ENCODE measurements around the gene C7.
"Not testable (repeated sequence)": the region's sequence is repeated elsewhere in the genome, so short reads cannot be mapped to it uniquely, and the experiment has no call there.

Gene C7

DNA sequence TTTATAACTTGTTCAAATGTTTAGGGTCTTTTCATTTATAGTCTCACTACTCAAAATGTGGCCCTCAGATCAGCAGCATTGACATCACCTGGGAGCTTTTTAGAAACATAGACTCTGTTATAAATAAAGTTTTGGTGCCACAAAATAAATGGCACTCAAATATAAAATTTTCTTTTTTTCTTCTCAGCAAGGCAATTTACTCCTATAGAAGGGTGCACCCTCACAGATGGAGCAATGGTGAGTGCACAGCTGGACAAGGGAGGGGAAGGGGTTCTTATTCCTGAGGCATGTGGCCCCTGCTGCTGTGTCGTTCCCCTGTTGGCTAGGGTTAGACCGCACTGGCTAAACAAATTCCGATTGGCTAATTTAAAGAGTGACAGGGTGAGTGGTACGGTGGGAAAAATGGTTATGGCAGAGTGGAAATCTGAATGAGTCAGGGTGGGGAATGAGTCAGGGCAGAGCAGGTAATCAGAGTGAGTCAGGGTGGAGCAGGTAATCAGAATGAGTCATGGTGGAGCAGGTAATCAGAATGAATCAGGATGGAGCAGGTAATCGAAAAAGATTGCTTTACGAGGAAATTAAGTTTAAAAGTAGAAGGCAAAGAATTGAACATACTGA is 31.8 kb upstream of the C7 start:
- H3K27ac ChIP-seq: no peak overlapping the region
- TF ChIP-seq, protein P1, sequence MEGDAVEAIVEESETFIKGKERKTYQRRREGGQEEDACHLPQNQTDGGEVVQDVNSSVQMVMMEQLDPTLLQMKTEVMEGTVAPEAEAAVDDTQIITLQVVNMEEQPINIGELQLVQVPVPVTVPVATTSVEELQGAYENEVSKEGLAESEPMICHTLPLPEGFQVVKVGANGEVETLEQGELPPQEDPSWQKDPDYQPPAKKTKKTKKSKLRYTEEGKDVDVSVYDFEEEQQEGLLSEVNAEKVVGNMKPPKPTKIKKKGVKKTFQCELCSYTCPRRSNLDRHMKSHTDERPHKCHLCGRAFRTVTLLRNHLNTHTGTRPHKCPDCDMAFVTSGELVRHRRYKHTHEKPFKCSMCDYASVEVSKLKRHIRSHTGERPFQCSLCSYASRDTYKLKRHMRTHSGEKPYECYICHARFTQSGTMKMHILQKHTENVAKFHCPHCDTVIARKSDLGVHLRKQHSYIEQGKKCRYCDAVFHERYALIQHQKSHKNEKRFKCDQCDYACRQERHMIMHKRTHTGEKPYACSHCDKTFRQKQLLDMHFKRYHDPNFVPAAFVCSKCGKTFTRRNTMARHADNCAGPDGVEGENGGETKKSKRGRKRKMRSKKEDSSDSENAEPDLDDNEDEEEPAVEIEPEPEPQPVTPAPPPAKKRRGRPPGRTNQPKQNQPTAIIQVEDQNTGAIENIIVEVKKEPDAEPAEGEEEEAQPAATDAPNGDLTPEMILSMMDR (conservative IDR thresholded peaks at IDR 0.05): no peak

GRCh38 chr5:40879163-40879942 is 29.9 kb upstream of the C7 start:
- TF ChIP-seq, protein P1 (conservative IDR thresholded peaks at IDR 0.05): peak; percentile 82
- H3K27ac ChIP-seq: no peak overlapping the region

DNA sequence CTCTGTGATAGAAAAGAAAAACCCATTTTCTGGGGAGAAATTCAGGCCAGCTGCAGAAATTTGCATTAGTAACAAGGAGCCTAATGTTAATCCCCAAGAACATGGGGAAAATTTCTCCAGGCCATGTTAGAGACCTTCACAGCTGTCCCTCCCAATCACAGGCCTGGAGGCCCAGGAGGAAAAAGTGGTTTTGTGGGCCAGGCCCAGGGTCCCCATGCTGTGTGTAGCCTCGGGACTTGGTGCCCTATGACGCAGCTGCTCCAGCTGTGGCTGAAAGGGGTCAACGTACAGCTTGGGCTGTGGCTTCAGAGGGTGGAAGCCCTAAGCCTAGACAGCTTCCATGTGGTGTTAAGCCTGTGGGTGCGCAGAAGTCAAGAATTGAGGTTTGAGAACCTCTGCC is 27.0 kb upstream of the C7 start:
- TF ChIP-seq, protein P1 (conservative IDR thresholded peaks at IDR 0.05): no peak

GRCh38 chr5:40883051-40883450 is 26.2 kb upstream of the C7 start:
- not testable (repeated sequence) for H3K27ac ChIP-seq

More for the DNA sequence above, 27.0 kb upstream of the C7 start:
- no peak overlapping the region for H3K27ac ChIP-seq

- peak overlapping the region; percentile 76 for H3K27ac ChIP-seq
Observed at GRCh38 chr5:40895440-40896425, 13.6 kb upstream of the C7 start.

DNA sequence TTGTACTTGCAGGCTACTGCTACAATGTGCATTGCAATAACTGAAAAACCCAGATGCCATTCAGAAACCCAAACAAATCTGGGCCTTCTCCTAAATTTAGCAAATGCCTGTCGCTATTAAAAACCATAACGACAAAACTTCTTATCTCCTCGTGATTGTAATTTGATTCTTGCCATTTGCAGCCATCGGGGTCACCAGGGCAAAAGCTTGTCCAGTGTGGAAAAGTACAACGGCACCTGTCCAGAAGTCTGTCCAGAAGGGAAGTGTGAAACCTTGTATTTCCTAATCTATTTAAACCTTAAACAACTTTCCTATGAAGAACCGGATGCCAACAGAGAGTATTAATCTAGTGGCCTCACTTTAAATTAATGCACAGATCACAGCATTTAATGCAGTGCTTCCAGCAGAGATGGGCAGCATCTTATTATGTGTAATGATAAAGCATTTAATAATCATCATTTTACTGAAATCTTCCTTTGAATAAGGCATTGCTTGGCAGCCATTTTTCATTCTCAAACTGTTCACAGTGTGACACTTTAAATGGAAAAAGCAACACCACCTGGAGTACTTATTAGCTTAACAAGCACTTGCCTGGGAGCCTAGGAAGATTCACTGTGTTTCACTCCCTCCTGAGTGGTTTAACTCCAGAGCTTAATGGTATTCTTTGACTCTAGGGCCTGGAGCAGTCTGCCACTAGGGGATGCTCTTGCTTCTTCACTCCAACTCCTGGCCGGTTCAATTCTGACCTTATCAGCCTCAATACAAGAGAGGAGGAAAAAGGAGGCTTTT is 4.9 kb upstream of the C7 start:
- H3K27ac ChIP-seq: no peak overlapping the region
- TF ChIP-seq, protein P1 (conservative IDR thresholded peaks at IDR 0.05): peak; percentile 99

DNA sequence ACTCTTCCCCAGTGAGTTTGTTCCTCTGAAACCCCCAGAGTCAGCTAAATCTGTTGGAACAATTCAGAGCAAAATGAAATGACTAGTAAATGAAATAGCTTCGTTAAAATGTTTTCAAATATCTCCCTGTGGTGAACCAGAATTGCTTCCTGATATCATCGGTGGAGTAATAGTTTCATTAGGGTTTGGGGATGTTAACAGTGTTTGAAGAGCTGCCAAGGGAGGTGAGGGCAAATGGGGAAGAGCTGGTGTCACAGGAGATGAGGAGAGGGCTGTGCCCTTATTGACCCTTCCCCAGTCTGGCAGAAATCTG is 4.3 kb upstream of the C7 start:
- TF ChIP-seq, protein P1 (conservative IDR thresholded peaks at IDR 0.05): no peak; the same call in none of the 2 replicates
- H3K27ac ChIP-seq: no peak overlapping the region

- H3K27ac ChIP-seq: no peak overlapping the region
- TF ChIP-seq, protein P1 (conservative IDR thresholded peaks at IDR 0.05): no peak
Observed at GRCh38 chr5:40906351-40906751, 2.9 kb upstream of the C7 start.
